ENCODE data around the gene PCDH15. TPM values are rescaled to one million over a fixed set of nuclear protein-coding genes. Genes with fewer than 3 reads are reported as not detected.

PCDH15 gene
- total RNA-seq, 1 donor from 2014 or later = 0.64 TPM

DNA sequence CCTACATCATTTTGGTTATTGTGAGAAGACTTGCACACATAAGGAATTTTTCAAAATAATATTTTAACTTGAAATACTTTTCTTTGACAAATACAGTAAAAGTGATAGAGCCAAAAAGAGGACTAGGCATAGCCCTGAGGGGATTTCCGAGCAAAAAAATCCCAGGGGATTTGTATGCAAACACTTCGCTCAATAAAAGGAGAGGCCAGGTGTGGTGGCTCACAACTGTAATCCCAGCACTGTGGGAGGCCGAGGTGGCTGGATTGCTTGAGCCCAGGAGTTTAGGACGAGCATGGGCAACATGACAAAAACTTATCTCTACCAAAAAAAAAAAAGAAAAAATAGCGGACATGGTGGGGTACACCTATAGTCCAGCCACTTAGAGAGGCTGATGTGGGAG is 193.0 kb downstream of the PCDH15 start:
- H3K36me3 Mint-ChIP-seq (ENCODE audit: unreplicated experiment) = no peaks in the 10 kb centered on the region
- no peak for DNase-seq
- H3K9me3 Mint-ChIP-seq (ENCODE audit: unreplicated experiment) = no peaks in the 10 kb centered on the region
- peaks cover under 1% of the 10 kb centered on the region for H3K27me3 Mint-ChIP-seq (ENCODE audit: unreplicated experiment)
- TF ChIP-seq, protein P1, sequence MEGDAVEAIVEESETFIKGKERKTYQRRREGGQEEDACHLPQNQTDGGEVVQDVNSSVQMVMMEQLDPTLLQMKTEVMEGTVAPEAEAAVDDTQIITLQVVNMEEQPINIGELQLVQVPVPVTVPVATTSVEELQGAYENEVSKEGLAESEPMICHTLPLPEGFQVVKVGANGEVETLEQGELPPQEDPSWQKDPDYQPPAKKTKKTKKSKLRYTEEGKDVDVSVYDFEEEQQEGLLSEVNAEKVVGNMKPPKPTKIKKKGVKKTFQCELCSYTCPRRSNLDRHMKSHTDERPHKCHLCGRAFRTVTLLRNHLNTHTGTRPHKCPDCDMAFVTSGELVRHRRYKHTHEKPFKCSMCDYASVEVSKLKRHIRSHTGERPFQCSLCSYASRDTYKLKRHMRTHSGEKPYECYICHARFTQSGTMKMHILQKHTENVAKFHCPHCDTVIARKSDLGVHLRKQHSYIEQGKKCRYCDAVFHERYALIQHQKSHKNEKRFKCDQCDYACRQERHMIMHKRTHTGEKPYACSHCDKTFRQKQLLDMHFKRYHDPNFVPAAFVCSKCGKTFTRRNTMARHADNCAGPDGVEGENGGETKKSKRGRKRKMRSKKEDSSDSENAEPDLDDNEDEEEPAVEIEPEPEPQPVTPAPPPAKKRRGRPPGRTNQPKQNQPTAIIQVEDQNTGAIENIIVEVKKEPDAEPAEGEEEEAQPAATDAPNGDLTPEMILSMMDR (IDR thresholded peaks at IDR 0.05; ENCODE audit: partially characterized antibody, unreplicated experiment) = no peak
- H3K27ac Mint-ChIP-seq (ENCODE audit: unreplicated experiment) = no peak overlapping the region
- peaks cover 16% of the 10 kb centered on the region for H3K4me1 Mint-ChIP-seq (ENCODE audit: low read depth, unreplicated experiment)
- H3K4me3 Mint-ChIP-seq (ENCODE audit: unreplicated experiment) = no peak overlapping the region

DNA sequence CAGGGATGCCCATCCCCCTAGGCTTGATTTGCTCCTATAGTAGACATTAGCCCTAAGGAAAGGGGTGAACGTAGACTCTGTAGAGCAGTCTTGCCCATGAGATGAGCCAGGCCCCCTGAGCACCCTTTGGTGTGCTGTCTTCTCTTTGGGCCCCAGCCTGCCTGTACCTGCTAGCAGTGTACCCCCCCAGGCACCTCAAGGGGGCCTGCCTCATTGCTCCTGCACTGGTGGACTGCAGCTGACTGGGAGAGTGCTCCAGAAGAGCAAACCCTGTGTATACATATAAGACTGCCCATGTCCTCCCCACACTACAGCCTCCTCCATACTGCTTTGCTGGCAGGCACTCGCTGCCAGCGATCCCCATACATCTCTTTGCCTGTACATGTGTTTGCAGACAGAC is 206.7 kb downstream of the PCDH15 start:
- Mint-ChIP-seq H3K4me3 (ENCODE audit: unreplicated experiment) (no peak overlapping the region), H3K27ac (ENCODE audit: unreplicated experiment) (no peak overlapping the region), H3K27me3 (ENCODE audit: unreplicated experiment) (peaks cover 2% of the 10 kb centered on the region), H3K4me1 (ENCODE audit: low read depth, unreplicated experiment) (no peaks in the 10 kb centered on the region), H3K9me3 (ENCODE audit: unreplicated experiment) (no peaks in the 10 kb centered on the region), H3K36me3 (ENCODE audit: unreplicated experiment) (no peaks in the 10 kb centered on the region)
- TF ChIP-seq, protein P1 (IDR thresholded peaks at IDR 0.05; ENCODE audit: partially characterized antibody, unreplicated experiment) = no peak
- no peak for DNase-seq

- Mint-ChIP-seq H3K4me1 (ENCODE audit: low read depth, unreplicated experiment) (peaks cover 7% of the 10 kb centered on the region), H3K27me3 (ENCODE audit: unreplicated experiment) (peaks cover 2% of the 10 kb centered on the region), H3K4me3 (ENCODE audit: unreplicated experiment) (no peak overlapping the region), H3K9me3 (ENCODE audit: unreplicated experiment) (no peaks in the 10 kb centered on the region), H3K27ac (ENCODE audit: unreplicated experiment) (no peak overlapping the region), H3K36me3 (ENCODE audit: unreplicated experiment) (no peaks in the 10 kb centered on the region)
- TF ChIP-seq, protein P1 (IDR thresholded peaks at IDR 0.05; ENCODE audit: partially characterized antibody, unreplicated experiment) = no peak
- no peak for DNase-seq
These were observed 213.1 kb downstream of the PCDH15 start for GRCh38 chr10:54587971-54588370.

DNA sequence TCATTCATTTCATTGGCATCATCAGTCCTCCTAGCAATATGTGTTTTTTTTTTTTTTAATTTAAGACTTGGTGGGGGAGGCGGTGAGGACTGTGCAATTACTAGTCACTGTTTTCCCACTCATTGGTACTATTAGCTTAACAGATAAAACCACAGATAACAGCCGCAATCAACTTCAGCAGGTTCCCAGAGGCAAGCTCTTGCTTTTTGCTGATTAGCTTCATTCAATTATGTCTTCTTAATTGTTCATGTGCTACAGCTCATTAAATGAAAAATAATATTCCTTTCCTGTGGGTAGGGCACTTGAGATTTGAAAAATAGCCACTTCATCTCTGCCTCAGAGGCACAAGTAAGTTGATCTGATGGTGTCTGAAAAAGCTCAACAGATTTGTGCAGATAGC is 215.5 kb downstream of the PCDH15 start:
- Mint-ChIP-seq H3K36me3 (ENCODE audit: unreplicated experiment) (no peaks in the 10 kb centered on the region), H3K4me1 (ENCODE audit: low read depth, unreplicated experiment) (peaks cover 7% of the 10 kb centered on the region), H3K9me3 (ENCODE audit: unreplicated experiment) (no peaks in the 10 kb centered on the region), H3K27ac (ENCODE audit: unreplicated experiment) (no peak overlapping the region), H3K27me3 (ENCODE audit: unreplicated experiment) (peaks cover 2% of the 10 kb centered on the region), H3K4me3 (ENCODE audit: unreplicated experiment) (no peak overlapping the region)
- DNase-seq = no peak
- TF ChIP-seq, protein P1 (IDR thresholded peaks at IDR 0.05; ENCODE audit: partially characterized antibody, unreplicated experiment) = no peak

GRCh38 chr10:54577682-54578081 is 223.3 kb downstream of the PCDH15 start:
- Mint-ChIP-seq H3K27ac (ENCODE audit: unreplicated experiment) (no peak overlapping the region), H3K4me3 (ENCODE audit: unreplicated experiment) (no peak overlapping the region), H3K36me3 (ENCODE audit: unreplicated experiment) (no peaks in the 10 kb centered on the region), H3K9me3 (ENCODE audit: unreplicated experiment) (no peaks in the 10 kb centered on the region), H3K27me3 (ENCODE audit: unreplicated experiment) (no peaks in the 10 kb centered on the region), H3K4me1 (ENCODE audit: low read depth, unreplicated experiment) (no peaks in the 10 kb centered on the region)
- no peak for DNase-seq
- TF ChIP-seq, protein P1 (IDR thresholded peaks at IDR 0.05; ENCODE audit: partially characterized antibody, unreplicated experiment) = no peak
